HFFc6 (cell line): Measurements from ENCODE around the gene THOC1. TPM values are rescaled to one million over a fixed set of nuclear protein-coding genes. Genes with fewer than 3 reads are reported as not detected.
A peak's percentile ranks its signal among the peaks of the same experiment; 100 is the strongest.

Source experiments
- DNase-seq: peaks from one replicate; pipeline ENCODE4 v3.0.0-alpha.2; 2018
- H3K27ac Mint-ChIP-seq: 2 replicates; pipeline ENCODE4 v1.8.0; 2020; ENCODE audit warnings: mild to moderate bottlenecking, mixed read lengths
- H3K27me3 Mint-ChIP-seq: 2 replicates; pipeline ENCODE4 v1.8.0; 2021; ENCODE audit warnings: mild to moderate bottlenecking, moderate library complexity, mixed read lengths; ENCODE audit not compliant: insufficient read depth
- H3K36me3 Mint-ChIP-seq: 2 replicates; pipeline ENCODE4 v1.8.0; 2021; ENCODE audit warnings: low read depth, mixed read lengths
- H3K4me1 Mint-ChIP-seq: 2 replicates; pipeline ENCODE4 v1.8.0; 2020; ENCODE audit warnings: low read depth, mixed read lengths
- H3K4me3 Mint-ChIP-seq: 2 replicates; pipeline ENCODE4 v1.8.0; 2020; ENCODE audit warnings: mild to moderate bottlenecking, moderate library complexity, mixed read lengths
- H3K9me3 Mint-ChIP-seq: 2 replicates; pipeline ENCODE4 v1.8.0; 2020; ENCODE audit warnings: mild to moderate bottlenecking, mixed read lengths
- total RNA-seq, 6 experiments: library from RNA; stranded (reverse); fragmentation: NEBNext Ultra II Directional; extraction: Animal tissue kit (Norgen Biotek cat#: 25700); gene quantifications; 2 replicates in 1 of 6; 3 replicates in 5 of 6; pipeline ENCODE4 v1.2.3, GENCODE V29; 2021
- TF ChIP-seq, protein P1 (sequence below): fragments of 200-600 bp; sonication (generic); IDR thresholded peaks from 2 replicates; pipeline ENCODE4 v1.5.0; 2021; ENCODE audit warnings: antibody characterized with exemption, mild to moderate bottlenecking

THOC1 gene
- total RNA-seq, 6 experiments from 2014 or later: 12.9 to 18.5 (median 16.4) TPM

DNA sequence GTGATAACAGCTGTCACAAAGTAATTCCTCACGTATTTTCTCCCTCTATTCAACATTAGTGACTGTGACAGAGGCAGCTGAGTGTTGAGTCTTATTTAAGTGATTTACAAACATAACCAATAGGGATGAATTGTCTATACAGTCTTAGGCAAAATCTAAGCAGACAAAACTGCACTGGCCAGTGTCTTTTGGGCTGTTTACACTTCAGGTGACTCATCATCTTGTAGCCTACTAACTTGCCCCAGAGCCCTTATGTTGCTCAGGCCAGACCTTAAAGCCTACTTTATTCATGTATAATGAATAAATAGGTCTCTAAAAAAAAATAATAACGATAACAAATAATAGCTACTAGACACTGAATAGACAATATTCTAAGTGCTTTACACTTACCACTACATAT lies 17.2 kb downstream of the THOC1 start:
- Mint-ChIP-seq H3K27ac (no peak overlapping the region), H3K9me3 (no peaks in the 10 kb centered on the region), H3K4me3 (no peak overlapping the region), H3K27me3 (no peaks in the 10 kb centered on the region; the same call in 1 of the 2 replicates), H3K4me1 (peaks cover 11% of the 10 kb centered on the region; the same call in 1 of the 2 replicates), H3K36me3 (peaks cover 20% of the 10 kb centered on the region)
- peak; percentile 19 for DNase-seq
- TF ChIP-seq, protein P1, sequence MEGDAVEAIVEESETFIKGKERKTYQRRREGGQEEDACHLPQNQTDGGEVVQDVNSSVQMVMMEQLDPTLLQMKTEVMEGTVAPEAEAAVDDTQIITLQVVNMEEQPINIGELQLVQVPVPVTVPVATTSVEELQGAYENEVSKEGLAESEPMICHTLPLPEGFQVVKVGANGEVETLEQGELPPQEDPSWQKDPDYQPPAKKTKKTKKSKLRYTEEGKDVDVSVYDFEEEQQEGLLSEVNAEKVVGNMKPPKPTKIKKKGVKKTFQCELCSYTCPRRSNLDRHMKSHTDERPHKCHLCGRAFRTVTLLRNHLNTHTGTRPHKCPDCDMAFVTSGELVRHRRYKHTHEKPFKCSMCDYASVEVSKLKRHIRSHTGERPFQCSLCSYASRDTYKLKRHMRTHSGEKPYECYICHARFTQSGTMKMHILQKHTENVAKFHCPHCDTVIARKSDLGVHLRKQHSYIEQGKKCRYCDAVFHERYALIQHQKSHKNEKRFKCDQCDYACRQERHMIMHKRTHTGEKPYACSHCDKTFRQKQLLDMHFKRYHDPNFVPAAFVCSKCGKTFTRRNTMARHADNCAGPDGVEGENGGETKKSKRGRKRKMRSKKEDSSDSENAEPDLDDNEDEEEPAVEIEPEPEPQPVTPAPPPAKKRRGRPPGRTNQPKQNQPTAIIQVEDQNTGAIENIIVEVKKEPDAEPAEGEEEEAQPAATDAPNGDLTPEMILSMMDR: no peak

DNA sequence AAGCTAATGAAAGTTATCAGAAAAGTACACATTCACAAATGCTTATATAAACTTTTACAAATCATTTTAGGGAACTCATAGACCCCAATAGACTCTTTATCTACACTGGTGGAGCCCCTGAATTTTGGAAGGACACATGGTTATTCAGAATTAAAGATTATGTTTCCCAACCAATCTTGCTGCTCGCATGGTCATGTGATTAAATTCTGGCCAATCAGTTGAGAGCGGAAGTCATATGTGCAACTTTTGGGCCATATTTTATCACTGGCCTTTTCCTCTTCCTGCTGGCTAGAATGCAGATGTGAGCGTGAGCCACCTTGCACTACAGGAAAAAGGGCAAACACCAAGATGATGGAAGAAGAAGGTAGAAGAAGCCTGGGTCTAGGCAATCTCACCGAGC lies 19.8 kb downstream of the THOC1 start:
- H3K36me3 Mint-ChIP-seq: peaks cover 33% of the 10 kb centered on the region
- peaks cover 11% of the 10 kb centered on the region; the same call in 1 of the 2 replicates for H3K4me1 Mint-ChIP-seq
- DNase-seq: no peak
- TF ChIP-seq, protein P1: no peak
- H3K9me3 Mint-ChIP-seq: no peaks in the 10 kb centered on the region
- no peak overlapping the region for H3K27ac Mint-ChIP-seq
- no peaks in the 10 kb centered on the region for H3K27me3 Mint-ChIP-seq
- H3K4me3 Mint-ChIP-seq: no peak overlapping the region

DNA sequence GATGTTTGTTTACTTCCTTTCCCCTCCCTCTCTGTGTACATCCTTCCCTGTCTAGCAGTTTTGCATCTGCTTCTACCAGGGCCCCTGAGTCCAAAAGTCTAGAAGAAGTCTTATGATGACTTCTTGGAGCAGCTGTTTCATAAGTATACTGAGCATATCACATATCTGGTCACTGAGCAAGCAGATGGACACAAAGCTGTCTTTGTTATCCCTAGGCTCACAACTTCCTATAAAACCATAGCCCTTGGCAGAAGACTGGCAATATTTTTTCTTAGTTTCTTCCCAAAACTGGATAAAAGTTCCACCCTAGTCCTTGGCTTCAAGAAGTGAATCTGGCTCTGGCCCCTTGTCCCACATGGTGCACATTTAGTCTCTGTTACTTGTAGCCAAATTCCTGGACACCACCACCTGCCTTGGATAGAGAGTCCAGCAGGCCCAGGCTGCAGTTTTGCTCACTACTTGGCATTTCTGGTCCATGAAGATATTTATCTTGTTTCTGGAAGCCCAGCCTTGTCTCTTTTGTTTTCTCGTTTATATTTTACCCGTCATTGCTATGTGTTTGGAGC lies 22.5 kb downstream of the THOC1 start:
- no peaks in the 10 kb centered on the region for H3K27me3 Mint-ChIP-seq
- H3K4me3 Mint-ChIP-seq: no peak overlapping the region
- TF ChIP-seq, protein P1: no peak
- H3K9me3 Mint-ChIP-seq: no peaks in the 10 kb centered on the region
- peaks cover 1% of the 10 kb centered on the region for H3K4me1 Mint-ChIP-seq
- no peak for DNase-seq
- H3K27ac Mint-ChIP-seq: no peak overlapping the region
- peaks cover 29% of the 10 kb centered on the region for H3K36me3 Mint-ChIP-seq

DNA sequence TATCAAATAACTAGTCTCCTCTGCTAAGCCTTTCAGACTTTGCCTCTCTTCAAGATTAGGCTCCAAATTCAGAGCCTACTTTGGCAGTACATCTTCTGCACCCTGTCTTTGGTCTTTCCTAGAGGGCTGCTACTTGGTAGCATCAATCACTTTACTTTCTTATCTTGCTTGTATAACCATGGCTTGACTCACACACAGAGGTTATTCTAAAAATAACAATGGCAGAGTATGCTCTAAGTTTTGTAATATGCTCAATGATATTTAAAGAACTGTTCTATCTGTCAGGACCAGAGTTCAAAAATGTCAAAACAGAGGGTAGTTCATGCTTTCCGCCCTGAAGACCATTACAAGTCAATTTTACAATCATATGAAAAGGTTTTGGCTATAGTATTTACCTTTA lies 27.7 kb downstream of the THOC1 start:
- Mint-ChIP-seq H3K4me3 (no peak overlapping the region), H3K27ac (no peak overlapping the region), H3K4me1 (peaks cover 7% of the 10 kb centered on the region), H3K36me3 (peaks cover 15% of the 10 kb centered on the region), H3K27me3 (no peaks in the 10 kb centered on the region), H3K9me3 (no peaks in the 10 kb centered on the region)
- TF ChIP-seq, protein P1: no peak
- DNase-seq: no peak

DNA sequence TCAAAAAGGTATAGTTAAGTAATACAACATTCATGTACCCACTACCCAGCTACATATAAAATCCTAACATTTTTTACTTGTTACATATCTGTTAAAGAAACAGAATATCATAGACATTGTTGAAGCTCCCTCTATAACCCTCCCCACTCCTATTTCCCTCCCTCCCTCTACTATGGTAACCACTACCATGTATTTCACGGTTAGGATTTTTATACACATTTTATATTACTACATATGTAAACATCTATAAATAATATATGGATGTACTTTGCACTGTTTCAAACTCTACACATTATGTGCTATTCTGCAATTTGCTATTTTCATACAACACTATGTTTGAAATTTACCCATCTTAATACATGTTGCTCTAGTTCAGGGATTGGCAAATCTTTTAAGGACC lies 36.3 kb downstream of the THOC1 start:
- Mint-ChIP-seq H3K27ac (no peak overlapping the region), H3K27me3 (no peaks in the 10 kb centered on the region), H3K4me1 (peaks cover 18% of the 10 kb centered on the region), H3K36me3 (peaks cover 6% of the 10 kb centered on the region), H3K9me3 (no peaks in the 10 kb centered on the region), H3K4me3 (no peak overlapping the region)
- TF ChIP-seq, protein P1: no peak
- DNase-seq: no peak
